Left hindlimb (tissue), 1 donor: Measurements from ENCODE around the gene ADAMTSL3.
"Not testable (repeated sequence)": the region's sequence is repeated elsewhere in the genome, so short reads cannot be mapped to it uniquely, and the experiment has no call there.

ENCODE experiments used
- DNase-seq: peaks from one replicate; pipeline ENCODE4 v3.0.0-alpha.2; 2018

ADAMTSL3 gene

GRCh38 chr15:83700082-83700481, 46.2 kb downstream of the ADAMTSL3 start:
- DNase-seq, result no peak

- not testable (repeated sequence) for DNase-seq
Observed at GRCh38 chr15:83702314-83702713, 48.4 kb downstream of the ADAMTSL3 start.

- DNase-seq, result no peak
Observed at GRCh38 chr15:83708328-83708727, 54.4 kb downstream of the ADAMTSL3 start.

- DNase-seq, result no peak
Observed at GRCh38 chr15:83709241-83709640, 55.3 kb downstream of the ADAMTSL3 start.

GRCh38 chr15:83709811-83710210, 55.9 kb downstream of the ADAMTSL3 start:
- no peak for DNase-seq

GRCh38 chr15:83710452-83710851, 56.5 kb downstream of the ADAMTSL3 start:
- no peak for DNase-seq

GRCh38 chr15:83711236-83711635, 57.3 kb downstream of the ADAMTSL3 start:
- no peak for DNase-seq

GRCh38 chr15:83713242-83713641, 59.3 kb downstream of the ADAMTSL3 start:
- no peak for DNase-seq

- no peak for DNase-seq
Observed at GRCh38 chr15:83714939-83715628, 61.2 kb downstream of the ADAMTSL3 start.

GRCh38 chr15:83716605-83717004, 62.7 kb downstream of the ADAMTSL3 start:
- no peak for DNase-seq

GRCh38 chr15:83717010-83717409, 63.1 kb downstream of the ADAMTSL3 start:
- no peak for DNase-seq

GRCh38 chr15:83720468-83720867, 66.5 kb downstream of the ADAMTSL3 start:
- no peak for DNase-seq

GRCh38 chr15:83721031-83721430, 67.1 kb downstream of the ADAMTSL3 start:
- DNase-seq, result no peak

- no peak for DNase-seq
Observed at GRCh38 chr15:83721981-83722380, 68.1 kb downstream of the ADAMTSL3 start.

- DNase-seq, result no peak
Observed at GRCh38 chr15:83723216-83723615, 69.3 kb downstream of the ADAMTSL3 start.

GRCh38 chr15:83732196-83732595, 78.3 kb downstream of the ADAMTSL3 start:
- no peak for DNase-seq

GRCh38 chr15:83732770-83733169, 78.8 kb downstream of the ADAMTSL3 start:
- DNase-seq, result no peak

GRCh38 chr15:83733206-83733605, 79.3 kb downstream of the ADAMTSL3 start:
- DNase-seq, result no peak

GRCh38 chr15:83733691-83734090, 79.8 kb downstream of the ADAMTSL3 start:
- no peak for DNase-seq

GRCh38 chr15:83734487-83734886, 80.6 kb downstream of the ADAMTSL3 start:
- DNase-seq, result no peak

GRCh38 chr15:83739629-83740028, 85.7 kb downstream of the ADAMTSL3 start:
- DNase-seq, result no peak

- no peak for DNase-seq
Observed at GRCh38 chr15:83745771-83746170, 91.8 kb downstream of the ADAMTSL3 start.

- DNase-seq, result no peak
Observed at GRCh38 chr15:83746231-83746630, 92.3 kb downstream of the ADAMTSL3 start.

- DNase-seq, result no peak
Observed at GRCh38 chr15:83747050-83747717, 93.3 kb downstream of the ADAMTSL3 start.

GRCh38 chr15:83747718-83748110, 93.8 kb downstream of the ADAMTSL3 start:
- no peak for DNase-seq
